ENCODE data around the gene SERPINB1. TPM values are rescaled to one million over a fixed set of nuclear protein-coding genes. Genes with fewer than 3 reads are reported as not detected.
A peak's percentile ranks its signal among the peaks of the same experiment; 100 is the strongest.

Gene SERPINB1
- total and polyA plus RNA-seq, 11 donors, result 15.4 to 55.6 (median 22.2) TPM

- H3K4me3 ChIP-seq, result no peak overlapping the region
- 59 to 70% (median 65%) methylated on average over 19 of the region's 19 CpGs for WGBS, 4 donors
- intact Hi-C loops (cut with DNase I), result loop anchor here in 2 of 10 donors (10.0 kb wide), 1 partner anchor 131 kb away; no protein-coding TSS in a partner anchor
- ATAC-seq, result peak in 1 of 4 donors; percentile 8
- no peak for TF ChIP-seq CTCF (IDR thresholded peaks at IDR 0.05)
- TF ChIP-seq POLR2A (IDR thresholded peaks at IDR 0.05), result no peak
- peaks cover 0 to 34% (median 4%) of the 10 kb centered on the region in 12 donors for H3K4me1 ChIP-seq
- DNase-seq, result no peak
- no peaks in the 10 kb centered on the region for H3K27me3 ChIP-seq
- no peaks in the 10 kb centered on the region for H3K9me3 ChIP-seq
- no peak overlapping the region for H3K27ac ChIP-seq
- peaks cover 0 to 88% (median 78%) of the 10 kb centered on the region in 9 donors for H3K36me3 ChIP-seq
These were observed 58.3 kb downstream of the SERPINB1 start for GRCh38 chr6:2783188-2783963.

- DNase-seq (no peak), ATAC-seq (no peak)
- Histone ChIP-seq H3K36me3 (peaks cover 0 to 84% (median 74%) of the 10 kb centered on the region in 9 donors), H3K9me3 (no peaks in the 10 kb centered on the region), H3K4me3 (no peak overlapping the region), H3K4me1 (peaks cover 0 to 34% (median 4%) of the 10 kb centered on the region in 12 donors), H3K27me3 (no peaks in the 10 kb centered on the region), H3K27ac (no peak overlapping the region)
- 78 to 91% (median 84%) methylated on average over 10 of the region's 10 CpGs for WGBS, 4 donors
- no peak for TF ChIP-seq POLR2A (IDR thresholded peaks at IDR 0.05)
- no peak for TF ChIP-seq CTCF (IDR thresholded peaks at IDR 0.05)
- intact Hi-C loops (cut with DNase I), result loop anchor here in 2 of 10 donors (10.0 kb wide), 1 partner anchor 132 kb away; no protein-coding TSS in a partner anchor
These were observed 58.9 kb downstream of the SERPINB1 start for GRCh38 chr6:2782825-2783187.

GRCh38 chr6:2782356-2782708 lies 59.3 kb downstream of the SERPINB1 start:
- WGBS, 4 donors, result 91 to 94% (median 93%) methylated on average over 9 of the region's 9 CpGs
- Histone ChIP-seq H3K9me3 (no peaks in the 10 kb centered on the region), H3K27ac (no peak overlapping the region), H3K27me3 (no peaks in the 10 kb centered on the region), H3K36me3 (peaks cover 0 to 85% (median 69%) of the 10 kb centered on the region in 9 donors), H3K4me3 (no peak overlapping the region), H3K4me1 (peaks cover 0 to 35% (median 6%) of the 10 kb centered on the region in 12 donors)
- ATAC-seq (no peak), DNase-seq (no peak)
- TF ChIP-seq POLR2A (IDR thresholded peaks at IDR 0.05) (no peak), CTCF (IDR thresholded peaks at IDR 0.05) (no peak)
- intact Hi-C loops (cut with DNase I), result loop anchor here in 2 of 10 donors (10.0 kb wide), 1 partner anchor 132 kb away; no protein-coding TSS in a partner anchor

Small RNA genes lying within 50 kb of the gene (microRNA-seq; reads per million reads assigned to microRNA genes)
- gene MIR4645, result 0.41 to 1.2 (median 0.61) reads per million in 4 donors

Other genes with a start within 250 kb of the SERPINB1 start
- 1 to 10 TPM in 3 of 9 donors, under 1 TPM in 6; 0.28 to 1.6 (median 0.80) TPM for gene MYLK4, start 90.9 kb downstream of the SERPINB1 start, total RNA-seq
- gene MYLK4, start 90.9 kb downstream of the SERPINB1 start, polyA plus RNA-seq, result under 1 TPM; 0.14 to 0.38 TPM
- 10 to 100 TPM; 32.1 to 64.1 (median 34.7) TPM for gene WRNIP1, start 76.5 kb downstream of the SERPINB1 start, total RNA-seq
- 10 to 100 TPM; 32.7 to 39.0 TPM for gene WRNIP1, start 76.5 kb downstream of the SERPINB1 start, polyA plus RNA-seq
- 10 to 100 TPM in 1 of 9 donors, 1 to 10 TPM in 8; 2.1 to 16.7 (median 5.4) TPM for gene SERPINB9, start 61.4 kb upstream of the SERPINB1 start, total RNA-seq
- 1 to 10 TPM; 2.1 to 2.7 TPM for gene SERPINB9, start 61.4 kb upstream of the SERPINB1 start, polyA plus RNA-seq
- 100 to 1,000 TPM; 168 to 246 (median 188) TPM for gene SERPINB6, start 129.7 kb upstream of the SERPINB1 start, total RNA-seq
- gene SERPINB6, start 129.7 kb upstream of the SERPINB1 start, polyA plus RNA-seq, result 100 to 1,000 TPM; 146 to 157 TPM
- 10 to 100 TPM; 37.0 to 76.0 (median 62.8) TPM for gene NQO2, start 158.0 kb upstream of the SERPINB1 start, total RNA-seq
- 10 to 100 TPM; 40.8 to 85.4 TPM for gene NQO2, start 158.0 kb upstream of the SERPINB1 start, polyA plus RNA-seq
- gene RIPK1, start 226.6 kb upstream of the SERPINB1 start, total RNA-seq, result 10 to 100 TPM in 3 of 9 donors, 1 to 10 TPM in 6; 5.3 to 16.3 (median 7.1) TPM
- 1 to 10 TPM; 5.5 to 8.0 TPM for gene RIPK1, start 226.6 kb upstream of the SERPINB1 start, polyA plus RNA-seq